Activated CD4-positive, alpha-beta T cell treated with anti-CD3 and anti-CD28 coated beads for 1 hour (primary cell): ENCODE data around the gene CTNNA2.

Experiments
- DNase-seq: peaks from one replicate; pipeline ENCODE4 v3.0.0-alpha.2; 2020

CTNNA2 gene

DNA sequence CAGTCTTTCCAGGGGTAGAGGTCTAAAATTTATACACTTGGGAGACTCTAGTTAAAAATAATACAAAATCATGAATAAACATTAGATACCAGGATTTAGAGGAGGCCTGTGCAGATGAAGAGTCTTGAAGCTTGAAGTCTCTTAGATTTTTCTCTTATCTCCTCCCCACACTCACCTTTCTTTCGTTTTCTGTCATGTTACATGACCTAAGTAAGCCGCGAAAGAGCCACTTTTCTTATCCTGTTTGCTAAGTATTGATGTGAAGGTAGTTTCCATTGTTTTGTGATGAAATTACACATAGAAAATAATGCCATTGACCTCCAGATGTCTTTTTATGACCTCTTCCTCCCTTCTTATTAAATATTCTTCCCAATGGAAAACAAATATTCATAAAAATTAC is 423.9 kb downstream of the CTNNA2 start:
- no peak for DNase-seq

DNA sequence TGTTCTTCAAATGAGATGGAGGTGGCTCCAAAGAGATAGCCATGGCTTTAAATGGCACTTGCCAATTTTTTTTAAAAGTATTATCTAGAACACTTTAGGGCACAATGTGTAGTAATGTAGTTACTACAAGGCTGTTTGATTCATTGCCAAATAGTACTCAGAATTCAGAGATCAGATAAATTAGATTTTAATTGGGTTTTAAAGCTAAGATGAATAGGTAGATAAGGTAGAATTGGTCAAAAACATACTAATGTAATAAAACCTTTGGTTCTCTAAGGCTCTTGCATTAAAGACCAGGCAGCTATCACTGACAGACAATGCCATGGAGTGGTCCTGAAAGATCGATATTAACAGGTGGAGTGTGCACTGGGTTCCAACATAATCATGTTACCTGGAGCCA is 425.8 kb downstream of the CTNNA2 start:
- no peak for DNase-seq

DNA sequence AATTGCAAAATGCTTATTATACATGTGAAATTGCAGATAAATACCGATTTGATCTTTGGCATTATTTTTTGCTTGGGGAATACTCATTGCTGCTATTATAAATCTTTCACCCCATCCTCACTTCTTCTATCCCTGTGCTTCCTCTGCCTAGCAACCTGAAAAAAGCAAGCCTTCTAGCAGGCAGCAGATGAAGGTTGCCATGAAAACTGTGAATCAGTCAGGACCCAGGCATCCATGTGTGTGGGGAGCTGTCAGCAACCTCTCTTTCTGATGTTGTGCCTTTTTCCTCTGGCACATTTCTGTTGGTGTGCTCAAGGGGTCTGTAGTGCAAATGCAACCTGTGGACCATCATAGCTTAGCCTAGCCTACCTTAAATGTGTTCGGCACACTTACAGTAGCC is 427.5 kb downstream of the CTNNA2 start:
- no peak for DNase-seq

DNA sequence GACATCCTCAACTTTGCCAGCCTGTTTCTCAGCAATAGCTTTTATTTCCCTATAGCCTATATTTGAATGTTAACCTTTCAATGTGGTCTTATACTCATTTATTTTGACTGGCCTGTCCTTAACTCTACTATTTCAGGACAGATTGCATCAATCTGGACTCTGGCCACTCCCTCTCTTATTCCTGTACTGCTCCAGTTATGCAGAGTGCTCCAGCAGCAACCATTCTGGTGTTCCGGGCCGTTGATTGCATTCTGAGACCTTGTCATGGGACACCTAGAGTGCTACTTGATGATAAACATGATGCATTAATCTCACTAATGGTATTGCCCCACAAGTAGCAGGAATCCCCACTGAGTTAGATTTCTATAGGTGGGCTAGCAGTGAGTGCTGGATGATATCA is 428.3 kb downstream of the CTNNA2 start:
- DNase-seq, result no peak

DNA sequence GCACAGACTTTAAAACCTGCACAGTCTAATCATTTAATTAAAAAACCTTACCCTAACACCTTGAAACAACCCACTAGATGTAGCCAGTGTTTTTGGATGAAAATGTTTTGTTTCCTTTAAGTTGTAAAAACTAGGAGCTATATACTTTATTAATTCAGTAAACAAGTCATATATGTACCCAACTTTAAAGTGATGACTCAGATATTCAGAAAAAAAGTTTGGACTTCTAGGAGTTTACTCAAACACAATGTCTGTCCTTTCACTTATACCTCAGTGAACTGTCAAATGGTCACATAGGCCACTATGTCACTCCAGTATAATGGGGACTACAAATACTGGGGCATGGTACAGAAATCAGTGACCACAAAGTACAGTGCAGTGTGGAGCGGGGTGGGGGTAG is 431.4 kb downstream of the CTNNA2 start:
- no peak for DNase-seq

DNA sequence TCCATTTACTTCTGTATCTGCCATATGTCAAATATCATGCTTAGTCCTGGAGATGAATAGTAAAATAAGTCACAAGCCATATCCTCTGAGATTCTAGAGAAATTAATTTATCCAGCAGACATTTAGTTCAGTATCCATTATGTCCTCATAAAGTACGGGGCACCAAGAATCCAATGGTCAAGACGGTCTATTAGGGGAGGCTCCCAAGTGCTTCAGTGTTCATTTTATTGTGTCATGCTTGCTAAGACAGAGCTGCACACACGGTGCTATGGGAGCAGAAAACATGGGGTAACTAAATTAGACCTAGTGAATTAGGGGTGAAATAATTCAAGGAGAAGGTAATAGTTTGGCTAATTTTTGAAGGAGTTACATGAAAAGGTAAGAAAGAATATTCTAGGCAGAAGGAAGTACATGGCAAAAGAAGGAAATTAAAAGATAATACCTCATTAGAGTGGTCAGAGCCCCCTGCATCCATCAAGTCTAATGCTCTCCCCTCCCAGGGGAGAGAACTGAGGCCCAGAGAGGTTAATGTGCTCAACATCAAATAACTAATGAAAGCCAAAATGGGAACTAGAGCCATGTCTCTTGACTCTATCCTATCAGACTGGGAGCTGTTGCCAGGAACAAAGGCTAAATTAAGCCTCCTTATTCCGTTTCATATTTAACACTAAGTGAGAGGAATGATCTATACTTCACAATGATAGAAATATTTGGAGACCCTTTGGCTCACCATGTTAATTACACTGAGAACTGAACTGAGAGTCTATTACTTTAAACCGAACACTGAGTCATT is 433.0 kb downstream of the CTNNA2 start:
- DNase-seq, result no peak

DNA sequence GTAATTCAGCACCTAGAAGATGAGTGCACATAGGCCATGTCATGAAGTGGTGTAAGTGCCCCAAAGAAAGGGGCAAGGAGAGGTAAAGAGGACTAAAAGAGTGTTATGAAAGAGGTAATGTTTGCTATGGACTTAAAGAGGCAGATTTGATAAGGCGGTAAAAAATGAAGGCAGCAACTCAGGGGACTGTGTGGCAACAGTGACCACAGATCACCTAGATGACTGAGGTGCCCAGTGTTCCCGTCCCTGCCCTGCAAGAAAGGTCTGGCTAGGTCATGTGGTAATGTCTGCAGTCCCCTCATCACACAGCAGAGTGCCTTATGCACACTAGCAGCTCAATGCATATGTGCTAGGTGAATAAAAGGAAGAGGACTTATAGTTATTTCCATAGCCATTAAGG is 434.9 kb downstream of the CTNNA2 start:
- DNase-seq, result no peak

DNA sequence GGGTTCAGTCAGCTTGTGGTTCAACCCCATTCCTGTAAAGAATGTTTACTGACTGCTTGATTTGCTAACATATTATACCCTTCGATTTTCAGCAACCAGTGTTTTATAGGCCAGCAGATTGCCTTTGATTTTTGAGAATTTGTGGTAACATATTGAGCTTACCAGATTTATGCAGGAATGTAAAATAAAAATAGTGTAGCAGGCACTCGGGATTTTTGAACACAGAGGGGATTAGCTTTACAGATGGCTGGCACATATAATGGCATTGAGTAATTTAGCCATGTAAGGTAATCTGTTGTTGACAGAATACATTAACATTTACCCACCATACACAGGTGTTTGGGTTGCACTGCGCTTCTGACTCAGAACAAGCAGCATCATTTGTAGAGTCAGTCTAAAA is 437.7 kb downstream of the CTNNA2 start:
- DNase-seq, result no peak

DNA sequence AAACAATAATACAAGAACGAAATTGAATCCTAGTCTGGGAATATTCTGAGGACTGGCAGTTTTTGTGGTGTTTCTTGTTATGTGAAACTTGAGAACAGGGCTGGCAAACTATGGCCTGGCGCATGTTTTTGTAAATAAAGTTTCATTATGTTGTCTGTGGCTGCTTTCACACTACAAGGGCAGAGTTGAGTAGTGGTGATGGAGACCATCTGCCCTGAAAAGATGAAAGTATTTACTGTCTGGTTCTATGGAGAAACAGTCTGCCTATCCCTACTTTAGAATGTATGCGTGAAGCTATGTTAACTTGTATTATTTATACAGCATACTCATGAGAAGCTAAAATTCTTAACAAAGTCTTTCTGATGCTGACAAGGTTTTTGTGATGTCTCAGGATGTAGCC is 439.8 kb downstream of the CTNNA2 start:
- DNase-seq, result no peak

DNA sequence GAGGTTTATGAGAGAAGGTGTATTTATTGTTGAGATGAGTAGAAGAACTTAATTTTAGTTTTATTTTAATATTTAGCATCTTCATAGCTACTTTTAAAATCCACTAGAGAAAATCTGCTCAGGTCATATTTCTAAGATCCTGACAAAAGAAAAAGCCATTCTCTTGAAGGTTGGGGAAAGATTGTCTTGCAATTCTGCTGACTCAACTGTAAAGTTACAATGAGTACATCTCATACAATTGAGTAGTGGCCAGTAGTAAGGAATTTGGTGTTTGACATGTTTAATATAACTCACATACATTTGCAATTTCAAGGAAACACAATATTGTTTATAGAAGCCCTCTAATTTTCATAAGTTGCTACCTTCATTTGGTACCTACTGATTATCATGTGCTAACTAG is 447.2 kb downstream of the CTNNA2 start:
- DNase-seq, result no peak

DNA sequence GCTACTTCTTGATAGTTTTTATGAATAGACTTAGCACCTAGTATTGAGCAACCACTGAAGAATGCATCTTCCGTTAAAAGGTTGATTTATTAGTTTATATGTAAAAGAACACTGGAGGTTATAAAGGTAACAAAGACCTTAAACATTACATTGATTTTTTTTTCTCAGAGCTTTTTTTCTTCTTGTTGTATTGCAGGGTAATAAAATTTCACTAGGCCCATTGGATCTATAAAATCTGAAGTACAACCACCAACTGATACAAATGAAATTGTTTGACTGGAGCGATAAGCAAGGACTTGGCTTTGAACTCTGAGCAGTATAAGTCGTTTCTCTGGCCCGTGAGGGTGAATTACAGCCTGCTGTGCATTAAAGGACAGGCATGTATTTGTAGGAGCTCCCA is 447.7 kb downstream of the CTNNA2 start:
- no peak for DNase-seq

DNA sequence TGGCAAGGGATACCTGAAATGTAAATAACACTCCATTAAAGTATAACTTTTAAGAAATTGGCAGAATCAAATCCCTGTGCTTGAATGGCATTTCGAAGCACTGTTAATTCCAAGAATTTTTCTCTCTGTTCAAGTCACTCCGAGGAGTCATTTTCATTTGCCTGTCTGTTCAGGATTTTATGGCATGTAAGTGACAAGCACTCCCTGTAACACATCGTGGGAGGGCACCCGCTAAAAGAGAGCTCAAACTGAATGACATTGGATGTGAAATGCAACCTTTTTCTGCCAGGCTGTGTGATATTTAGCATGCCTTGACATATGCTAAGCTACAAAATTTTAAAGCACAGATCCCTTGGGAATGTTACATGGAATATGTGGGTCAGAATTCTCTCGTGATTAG is 452.1 kb downstream of the CTNNA2 start:
- no peak for DNase-seq

DNA sequence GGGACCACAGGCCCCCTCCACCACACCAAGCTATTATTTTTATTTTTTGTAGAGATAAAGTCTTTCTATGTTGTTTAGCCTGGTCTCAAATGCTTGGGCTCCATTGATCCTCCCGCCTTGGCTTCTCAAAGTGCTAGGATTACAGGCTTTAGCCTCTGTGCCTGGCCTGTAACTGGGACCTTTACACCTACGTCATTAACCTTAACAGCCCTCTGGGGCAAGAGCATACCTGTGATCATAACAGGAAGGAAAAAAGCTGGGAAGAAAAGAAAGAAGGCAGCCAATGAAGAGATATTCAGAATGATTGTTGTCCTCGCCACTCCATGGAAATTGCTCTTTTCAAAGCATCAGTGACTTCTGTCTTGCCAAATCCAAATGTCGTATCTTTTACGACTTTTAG is 453.5 kb downstream of the CTNNA2 start:
- DNase-seq, result no peak

DNA sequence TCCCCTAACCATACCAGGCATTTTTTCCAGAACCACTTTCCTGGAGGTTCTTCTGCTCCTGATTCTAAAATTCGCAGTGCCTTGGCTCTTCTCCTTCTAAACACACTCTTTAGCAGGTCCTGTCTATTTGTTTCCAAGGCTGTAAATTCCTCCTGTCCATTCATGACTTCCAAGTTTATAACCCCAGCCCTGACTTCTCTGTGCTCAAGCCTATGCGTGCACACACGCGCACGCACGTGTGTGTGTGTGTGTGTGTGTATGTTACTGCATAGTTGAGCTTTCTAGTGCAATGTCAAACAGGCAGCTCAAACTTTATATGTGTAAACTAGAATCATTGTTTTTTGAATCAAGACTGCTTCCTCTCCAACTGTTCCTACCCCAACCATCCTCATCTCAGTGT is 454.0 kb downstream of the CTNNA2 start:
- DNase-seq, result no peak

DNA sequence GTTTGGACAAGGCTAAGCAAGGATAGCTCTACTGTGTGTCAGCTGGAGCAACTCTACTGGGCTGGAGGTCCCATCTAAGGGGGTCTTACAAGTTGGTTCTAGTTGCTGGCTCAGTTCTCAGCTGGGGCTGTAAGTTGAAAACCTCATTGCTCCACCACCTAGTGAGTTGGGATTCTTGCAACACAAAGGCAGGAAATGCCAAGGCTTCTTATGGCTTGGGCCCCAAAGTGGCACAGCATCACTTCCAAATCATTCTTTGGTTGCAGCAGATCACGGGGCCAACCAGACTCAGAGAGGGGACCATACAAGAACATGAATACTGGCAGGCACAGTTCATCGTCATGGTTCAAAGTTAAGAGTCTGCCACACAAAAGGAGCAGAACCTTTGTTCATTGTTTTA is 459.0 kb downstream of the CTNNA2 start:
- no peak for DNase-seq

DNA sequence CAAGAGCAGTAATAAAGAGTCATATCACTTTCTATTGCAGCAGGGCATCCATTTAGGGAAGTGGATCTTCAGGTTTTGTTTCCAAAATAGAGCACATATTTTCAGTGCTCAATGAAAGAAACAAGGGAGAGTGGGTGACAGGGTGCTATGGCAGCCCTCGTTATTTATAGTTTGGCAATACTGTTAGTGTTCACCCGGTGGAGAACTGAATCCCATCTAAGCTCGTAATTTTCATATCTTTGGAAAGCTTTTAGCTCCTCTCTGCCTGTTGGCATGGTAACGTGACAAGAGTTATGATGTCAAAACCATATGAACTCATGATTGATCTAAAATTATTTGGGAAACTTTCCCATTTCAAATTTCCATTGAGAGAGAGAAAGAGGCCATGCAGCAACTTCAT is 459.8 kb downstream of the CTNNA2 start:
- no peak for DNase-seq

DNA sequence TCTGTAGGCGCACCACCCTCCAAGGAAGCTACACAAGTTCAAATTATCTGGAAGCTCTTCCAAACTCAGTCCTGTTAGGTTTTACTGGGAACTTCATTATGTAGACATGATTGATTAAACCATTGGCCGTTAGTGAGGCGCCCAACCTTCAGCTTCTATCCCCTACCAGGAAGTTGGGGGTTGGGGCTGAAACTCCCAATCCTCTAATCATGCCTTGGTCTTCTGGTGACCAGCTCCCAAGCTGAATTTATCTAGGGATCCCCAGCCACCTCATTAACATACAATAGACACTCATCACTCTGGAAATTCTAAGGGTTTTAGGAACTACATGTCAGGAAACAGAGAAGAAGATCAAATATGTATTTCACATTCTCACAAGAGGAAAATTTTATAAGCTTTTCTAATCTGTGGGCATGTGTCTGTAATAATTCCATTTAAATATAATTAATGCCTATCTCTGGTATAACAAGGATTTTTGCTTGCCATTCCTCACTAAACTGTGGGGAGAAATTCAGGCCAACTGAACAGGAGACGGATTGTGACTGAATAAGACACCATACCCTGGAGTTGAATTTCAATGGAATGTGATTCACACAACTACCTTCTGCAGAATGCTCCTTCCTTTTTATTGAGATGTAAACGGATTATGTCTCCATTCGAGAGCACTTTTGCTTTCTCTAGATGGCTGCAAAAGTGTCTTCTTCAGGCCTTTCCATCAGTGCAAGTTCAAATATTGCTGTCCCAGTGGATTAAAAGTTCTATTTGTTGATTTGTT is 463.1 kb downstream of the CTNNA2 start:
- no peak for DNase-seq

DNA sequence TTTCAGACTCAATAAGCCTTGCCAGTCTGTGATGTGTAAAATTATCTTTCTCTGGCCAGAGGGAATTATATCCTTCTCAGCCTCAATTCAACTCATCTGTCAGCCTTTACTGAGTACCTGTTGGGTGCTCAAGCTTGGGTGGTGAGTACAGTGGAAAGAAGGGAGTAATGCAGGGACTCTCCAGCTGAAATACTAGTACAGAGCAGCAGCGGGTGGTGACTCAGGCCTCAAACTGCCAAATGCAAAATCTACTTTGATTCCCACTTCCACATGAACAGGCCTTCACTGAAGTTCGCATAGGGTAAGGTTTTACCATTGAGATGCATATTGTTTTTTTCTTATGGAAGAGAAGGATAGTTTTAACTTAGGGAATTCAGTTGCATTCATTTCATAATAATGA is 464.9 kb downstream of the CTNNA2 start:
- no peak for DNase-seq

DNA sequence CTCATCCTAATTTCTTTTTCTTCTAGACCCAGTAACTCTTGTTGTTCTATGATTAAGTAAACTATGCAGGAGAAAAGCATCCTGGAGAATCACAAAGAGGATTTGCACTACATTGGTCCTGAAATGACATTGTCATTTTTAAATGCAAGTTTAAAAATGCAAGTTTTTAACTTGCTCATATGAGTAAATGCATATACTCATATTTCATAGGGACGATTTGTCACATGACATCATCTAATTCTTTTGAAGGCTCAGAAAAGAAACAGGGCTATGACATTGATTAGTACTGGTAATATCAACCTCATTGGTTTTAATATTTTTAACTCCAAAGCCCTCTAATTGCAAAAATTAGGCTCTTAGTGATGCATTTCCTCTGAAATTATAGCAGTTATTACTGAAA is 467.3 kb downstream of the CTNNA2 start:
- no peak for DNase-seq

DNA sequence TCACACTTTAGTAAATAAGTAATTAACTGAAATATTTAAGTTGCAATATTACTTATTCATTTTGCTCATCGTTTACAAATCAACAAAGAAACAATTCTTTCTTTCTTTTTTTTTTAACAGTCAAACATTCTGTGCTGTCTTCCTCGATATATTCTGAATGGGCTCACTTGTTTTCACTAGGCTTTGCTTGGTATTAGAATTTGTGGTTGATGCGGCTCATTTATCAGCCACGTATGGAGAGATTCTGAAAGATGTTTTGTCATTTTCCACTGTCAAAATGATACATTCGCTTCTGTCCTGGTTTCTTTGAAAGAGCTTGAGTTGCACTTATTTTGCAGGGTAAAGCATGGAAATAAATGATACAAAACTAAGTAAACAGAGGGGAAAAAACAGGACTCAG is 468.0 kb downstream of the CTNNA2 start:
- DNase-seq, result no peak

DNA sequence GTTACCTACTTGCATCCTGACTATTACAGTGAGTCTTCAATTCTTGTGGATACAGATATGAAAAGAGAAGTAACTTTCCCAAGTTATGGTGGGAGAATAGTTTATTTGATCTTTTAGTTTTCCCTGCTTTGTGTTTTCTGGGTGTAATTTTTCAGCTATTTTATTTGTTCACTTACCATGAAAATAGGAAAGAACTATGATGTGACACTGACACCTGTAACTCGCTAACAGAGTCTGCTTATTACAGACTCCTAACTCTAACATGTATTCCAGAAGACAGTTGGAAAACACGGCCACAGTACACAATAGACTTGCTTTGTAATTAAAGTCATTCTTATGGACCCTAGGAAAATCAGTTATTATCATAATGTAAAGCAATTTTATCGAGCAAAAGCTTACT is 468.5 kb downstream of the CTNNA2 start:
- no peak for DNase-seq

DNA sequence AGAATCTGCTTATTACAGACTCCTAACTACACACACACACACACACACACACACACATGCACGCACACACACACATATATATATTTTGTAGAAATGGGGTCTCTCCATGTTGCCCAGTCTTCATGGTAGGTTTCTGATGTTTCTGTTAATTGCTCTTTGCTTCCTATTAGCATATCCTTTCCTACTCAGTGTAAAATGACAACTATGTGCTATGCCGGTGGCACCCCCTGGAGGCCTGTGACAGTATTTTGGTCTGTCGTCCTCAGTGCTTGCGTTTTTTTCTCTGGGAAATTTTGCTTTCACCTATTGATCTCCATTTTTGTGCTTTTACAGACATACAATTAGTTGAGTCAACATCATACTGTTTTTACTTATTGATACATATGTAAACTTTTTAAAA is 469.6 kb downstream of the CTNNA2 start:
- no peak for DNase-seq

DNA sequence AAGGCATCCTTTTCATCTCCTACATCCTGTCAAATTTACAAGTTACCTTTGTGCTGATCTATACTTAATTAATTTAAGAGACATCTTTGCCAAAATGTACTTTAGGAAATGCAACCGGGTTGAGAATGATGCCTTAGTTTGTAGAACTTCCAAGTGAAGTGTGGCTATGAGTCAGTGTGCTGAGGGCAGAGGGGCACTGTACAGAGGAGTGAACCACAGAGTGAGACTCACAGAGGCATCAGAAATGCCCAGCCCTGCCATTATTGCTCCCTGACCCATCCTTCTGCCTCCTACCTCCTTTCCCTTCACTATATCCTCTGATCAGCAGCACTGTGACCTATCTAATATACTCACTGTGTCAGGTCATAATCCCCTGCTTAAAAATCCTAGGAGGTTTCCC is 471.6 kb downstream of the CTNNA2 start:
- DNase-seq, result no peak

DNA sequence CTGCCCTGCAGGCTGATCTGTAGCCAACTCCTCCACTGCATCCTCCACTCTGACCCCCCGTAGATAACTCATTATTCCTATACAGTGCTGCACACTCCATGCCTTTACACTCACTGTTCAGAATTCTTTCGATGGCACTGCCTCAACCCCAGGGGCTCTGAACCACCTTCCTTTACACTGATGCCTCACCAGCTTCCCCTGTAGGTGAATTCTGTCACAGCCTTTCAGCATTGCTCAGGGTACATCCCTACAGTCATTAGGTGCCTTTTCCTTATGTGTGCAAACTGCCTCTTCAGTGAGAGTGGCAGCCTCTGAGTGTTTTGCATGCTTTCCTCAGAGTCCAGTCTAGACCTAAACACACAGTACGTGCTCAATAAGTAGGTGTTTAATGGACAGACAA is 472.3 kb downstream of the CTNNA2 start:
- no peak for DNase-seq

DNA sequence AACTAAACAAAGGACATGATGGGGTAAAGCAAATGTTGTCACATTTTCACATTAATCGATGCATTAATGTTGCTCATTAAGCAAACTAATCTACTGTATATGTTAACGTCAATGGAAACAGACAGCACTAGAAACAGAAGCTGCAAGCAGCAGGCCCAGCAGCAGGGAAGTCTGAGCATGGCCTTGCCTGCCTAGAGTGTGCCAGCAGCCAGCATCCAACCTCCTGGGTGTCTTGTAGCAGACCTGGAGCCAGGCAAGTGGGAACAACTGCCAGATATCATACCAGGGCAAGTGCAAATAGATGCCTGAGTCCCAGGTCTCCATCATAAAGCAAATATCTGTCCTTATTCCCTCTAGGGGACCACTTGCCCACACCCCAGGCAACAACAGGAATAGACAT is 472.7 kb downstream of the CTNNA2 start:
- DNase-seq, result no peak
